Testis (tissue), 2 donors: Measurements from ENCODE around the gene LSR.

Experiments used
- CTCF ChIP-seq, 3 experiments: fragments of 450-650 bp in 2 of 3; fragments of 200-600 bp in 1 of 3; sonication (generic) in 1 of 3; IDR thresholded peaks; one replicate each; pipeline ENCODE4 v1.5.1; 2016 to 2019; ENCODE audit warnings: antibody characterized with exemption in 3 of 3, mild to moderate bottlenecking in 2 of 3, moderate library complexity in 1 of 3
- POLR2A ChIP-seq: fragments of 450-650 bp; IDR thresholded peaks from one replicate; pipeline ENCODE4 v1.6.1; 2017; ENCODE audit warnings: antibody characterized with exemption, mild to moderate bottlenecking, moderate library complexity

GRCh38 chr19:35236638-35237400 is 12.0 kb upstream of the LSR start:
- TF ChIP-seq CTCF (IDR thresholded peaks at IDR 0.05), result no peak
- no peak for TF ChIP-seq POLR2A
